ENCODE results near the gene KCNH1.

- TF ChIP-seq CTCF (IDR thresholded peaks at IDR 0.05; ENCODE audit: low read depth, low read length, missing input control): no peak
- TF ChIP-seq SP1 (IDR thresholded peaks at IDR 0.05): no peak
- TF ChIP-seq MAX (IDR thresholded peaks at IDR 0.05): no peak
- TF ChIP-seq HNF4A (conservative IDR thresholded peaks at IDR 0.05): no peak
- TF ChIP-seq GABPA (IDR thresholded peaks at IDR 0.05 in 1 of 2, conservative IDR thresholded peaks at IDR 0.05 in 1 of 2): no peak
- no peak for TF ChIP-seq EGR1 (IDR thresholded peaks at IDR 0.05; ENCODE audit: low read depth in 2 of 2)
These were observed 44.4 kb downstream of the KCNH1 start for GRCh38 chr1:211089536-211089935.
